Activated CD4-positive, alpha-beta memory T cell treated with anti-CD3 and anti-CD28 coated beads for 36 hours (primary cell): ENCODE measurements around the gene LFNG. TPM values are rescaled to one million over a fixed set of nuclear protein-coding genes. Genes with fewer than 3 reads are reported as not detected.

Source experiments
- CTCF ChIA-PET: fragments of 350-600 bp; sonication (Branson Sonifier 250); formaldehyde crosslinking; loops from one replicate; lab custom pipeline; 2021; ENCODE audit warnings: antibody characterized with exemption, inconsistent platforms; lab: Charles Lee
- POLR2A ChIA-PET: fragments of 350-600 bp; sonication (Branson Sonifier 250); formaldehyde crosslinking; loops from one replicate; lab custom pipeline; 2021; ENCODE audit warnings: antibody characterized with exemption; lab: Charles Lee
- DNase-seq: peaks from one replicate; pipeline ENCODE4 v3.0.0-alpha.2; 2020
- H3K27ac Mint-ChIP-seq: one replicate; pipeline ENCODE4 v1.8.0; 2021; ENCODE audit warnings: mixed read lengths
- H3K27me3 Mint-ChIP-seq: one replicate; pipeline ENCODE4 v1.8.0; 2021; ENCODE audit warnings: mixed read lengths
- H3K36me3 Mint-ChIP-seq: one replicate; pipeline ENCODE4 v1.8.0; 2021; ENCODE audit warnings: mixed read lengths
- H3K4me1 Mint-ChIP-seq: one replicate; pipeline ENCODE4 v1.8.0; 2021; ENCODE audit warnings: low read depth, mixed read lengths
- H3K4me3 Mint-ChIP-seq: one replicate; pipeline ENCODE4 v1.8.0; 2021; ENCODE audit warnings: mild to moderate bottlenecking, mixed read lengths
- H3K9me3 Mint-ChIP-seq: one replicate; pipeline ENCODE4 v1.8.0; 2021; ENCODE audit warnings: mixed read lengths
- intact Hi-C: fragments of 100-400 bp; cut with micrococcal nuclease; formaldehyde crosslinking; loops from one replicate; pipeline ENCODE4 v1.15.1; 2023
- total RNA-seq, 2 experiments: library from RNA; stranded (reverse); gene quantifications; one replicate each; pipeline ENCODE4 v1.2.3, GENCODE V29; 2021

LFNG gene
- total RNA-seq, 2 experiments from 2014 or later = 33.0 to 33.1 TPM

- H3K36me3 Mint-ChIP-seq = peaks cover 8% of the 10 kb centered on the region
- CTCF ChIA-PET = interaction anchor here (1.5 kb wide), 1 partner anchor 54 kb away, joined by 3 read pairs; no protein-coding TSS in a partner anchor
These were observed 2.5 kb downstream of the LFNG start for GRCh38 chr7:2521952-2522591.

GRCh38 chr7:2522780-2523433 lies 3.3 kb downstream of the LFNG start:
- DNase-seq = peak; percentile 68
- POLR2A ChIA-PET = interaction anchor here (2.5 kb wide), 1 partner anchor 12 kb away, joined by 18 read pairs; no protein-coding TSS in a partner anchor
- CTCF ChIA-PET = interaction anchor here (1.0 to 1.5 kb wide), 2 partner anchors 36 to 54 kb away, joined by 3 to 4 read pairs; no protein-coding TSS in a partner anchor

More at GRCh38 chr7:2521952-2522591, 2.5 kb downstream of the LFNG start:
- DNase-seq = peak; percentile 90
- intact Hi-C loops = loop anchor here (1.0 to 5.0 kb wide), 4 partner anchors 8 to 120 kb away; partner anchors contain the start of genes CHST12 and GRIFIN
- peaks cover 39% of the 10 kb centered on the region for H3K4me1 Mint-ChIP-seq
- H3K27ac Mint-ChIP-seq = peak overlapping the region; percentile 83
- H3K27me3 Mint-ChIP-seq = no peaks in the 10 kb centered on the region
- no peaks in the 10 kb centered on the region for H3K9me3 Mint-ChIP-seq
- peak overlapping the region; percentile 87 for H3K4me3 Mint-ChIP-seq
- POLR2A ChIA-PET = interaction anchor here (1.0 to 2.5 kb wide), 2 partner anchors 8 to 11 kb away, joined by 5 to 18 read pairs; no protein-coding TSS in a partner anchor

GRCh38 chr7:2523461-2523936 lies 3.9 kb downstream of the LFNG start:
- H3K27ac Mint-ChIP-seq = peak overlapping the region; percentile 83
- CTCF ChIA-PET = interaction anchor here (1.0 kb wide), 1 partner anchor 36 kb away, joined by 4 read pairs; no protein-coding TSS in a partner anchor

More at GRCh38 chr7:2522780-2523433, 3.3 kb downstream of the LFNG start:
- H3K4me1 Mint-ChIP-seq = peaks cover 47% of the 10 kb centered on the region
- H3K36me3 Mint-ChIP-seq = peaks cover 10% of the 10 kb centered on the region
- no peaks in the 10 kb centered on the region for H3K27me3 Mint-ChIP-seq
- H3K4me3 Mint-ChIP-seq = peak overlapping the region; percentile 87
- H3K9me3 Mint-ChIP-seq = no peaks in the 10 kb centered on the region
- intact Hi-C loops = loop anchor here (1.0 to 5.0 kb wide), 4 partner anchors 7 to 121 kb away; partner anchors contain the start of genes CHST12 and GRIFIN
- peak overlapping the region; percentile 83 for H3K27ac Mint-ChIP-seq

GRCh38 chr7:2523941-2524807 lies 4.6 kb downstream of the LFNG start:
- H3K4me3 Mint-ChIP-seq = no peak overlapping the region
- H3K27me3 Mint-ChIP-seq = no peaks in the 10 kb centered on the region
- DNase-seq = no peak
- intact Hi-C loops = loop anchor here (2.0 to 5.0 kb wide), 3 partner anchors 15 to 122 kb away; partner anchors contain the start of genes CHST12 and GRIFIN
- H3K36me3 Mint-ChIP-seq = peaks cover 10% of the 10 kb centered on the region
- peaks cover 53% of the 10 kb centered on the region for H3K4me1 Mint-ChIP-seq
- H3K9me3 Mint-ChIP-seq = no peaks in the 10 kb centered on the region
- no peak overlapping the region for H3K27ac Mint-ChIP-seq
- ChIA-PET POLR2A (no interaction called here), CTCF (interaction anchor here (1.0 kb wide), 1 partner anchor 35 kb away, joined by 4 read pairs; no protein-coding TSS in a partner anchor)

More at GRCh38 chr7:2523461-2523936, 3.9 kb downstream of the LFNG start:
- no peak for DNase-seq
- peaks cover 10% of the 10 kb centered on the region for H3K36me3 Mint-ChIP-seq
- no peaks in the 10 kb centered on the region for H3K27me3 Mint-ChIP-seq
- intact Hi-C loops = loop anchor here (2.0 to 5.0 kb wide), 3 partner anchors 15 to 121 kb away; partner anchors contain the start of genes CHST12 and GRIFIN
- POLR2A ChIA-PET = no interaction called here
- H3K4me1 Mint-ChIP-seq = peaks cover 47% of the 10 kb centered on the region
- H3K4me3 Mint-ChIP-seq = peak overlapping the region; percentile 87
- no peaks in the 10 kb centered on the region for H3K9me3 Mint-ChIP-seq

GRCh38 chr7:2524808-2525657 lies 5.5 kb downstream of the LFNG start:
- H3K9me3 Mint-ChIP-seq = no peaks in the 10 kb centered on the region

GRCh38 chr7:2525658-2526630 lies 6.4 kb downstream of the LFNG start:
- intact Hi-C loops = no loop called here
- Mint-ChIP-seq H3K4me3 (no peak overlapping the region), H3K27ac (no peak overlapping the region), H3K36me3 (peaks cover 6% of the 10 kb centered on the region), H3K27me3 (no peaks in the 10 kb centered on the region), H3K9me3 (no peaks in the 10 kb centered on the region), H3K4me1 (peaks cover 65% of the 10 kb centered on the region)
- POLR2A ChIA-PET = interaction anchor here (0.7 kb wide), 1 partner anchor 15 kb away, joined by 4 read pairs; no protein-coding TSS in a partner anchor
- CTCF ChIA-PET = no interaction called here
- no peak for DNase-seq

More at GRCh38 chr7:2524808-2525657, 5.5 kb downstream of the LFNG start:
- POLR2A ChIA-PET = no interaction called here
- intact Hi-C loops = loop anchor here (5.0 kb wide), 2 partner anchors 48 to 123 kb away; partner anchors contain the start of genes CHST12 and GRIFIN
- no peaks in the 10 kb centered on the region for H3K27me3 Mint-ChIP-seq
- H3K4me3 Mint-ChIP-seq = no peak overlapping the region
- H3K27ac Mint-ChIP-seq = no peak overlapping the region
- DNase-seq = no peak
- peaks cover 10% of the 10 kb centered on the region for H3K36me3 Mint-ChIP-seq
- H3K4me1 Mint-ChIP-seq = peaks cover 60% of the 10 kb centered on the region
- CTCF ChIA-PET = no interaction called here

GRCh38 chr7:2526659-2527504 lies 7.3 kb downstream of the LFNG start:
- H3K4me1 Mint-ChIP-seq = peaks cover 64% of the 10 kb centered on the region
- H3K4me3 Mint-ChIP-seq = no peak overlapping the region
- no peaks in the 10 kb centered on the region for H3K9me3 Mint-ChIP-seq
- no peaks in the 10 kb centered on the region for H3K27me3 Mint-ChIP-seq
- POLR2A ChIA-PET = interaction anchor here (0.7 kb wide), 1 partner anchor 16 kb away, joined by 4 read pairs; no protein-coding TSS in a partner anchor
- H3K27ac Mint-ChIP-seq = no peak overlapping the region
- H3K36me3 Mint-ChIP-seq = peaks cover 6% of the 10 kb centered on the region
- no peak for DNase-seq
- CTCF ChIA-PET = no interaction called here
- intact Hi-C loops = no loop called here

- CTCF ChIA-PET = no interaction called here
These were observed 8.2 kb downstream of the LFNG start for GRCh38 chr7:2527505-2528467.

More at GRCh38 chr7:2527505-2528467, 8.2 kb downstream of the LFNG start:
- Mint-ChIP-seq H3K36me3 (peaks cover 6% of the 10 kb centered on the region), H3K27ac (peak overlapping the region; percentile 85), H3K4me1 (peaks cover 62% of the 10 kb centered on the region), H3K27me3 (no peaks in the 10 kb centered on the region), H3K9me3 (no peaks in the 10 kb centered on the region), H3K4me3 (peak overlapping the region; percentile 8)
- POLR2A ChIA-PET = interaction anchor here (3.6 to 3.7 kb wide), 2 partner anchors 17 to 19 kb away, joined by 12 to 13 read pairs; no protein-coding TSS in a partner anchor
- DNase-seq = peak; percentile 74
- intact Hi-C loops = no loop called here
